Fibroblast of skin of left biceps (primary cell): ENCODE data around the gene FAM186B.

Source experiments
- DNase-seq, 2 experiments: peaks; one replicate each; pipeline ENCODE4 v3.0.0-alpha.2; 2013; ENCODE audit warnings: low read depth in 2 of 2

Gene FAM186B

DNA sequence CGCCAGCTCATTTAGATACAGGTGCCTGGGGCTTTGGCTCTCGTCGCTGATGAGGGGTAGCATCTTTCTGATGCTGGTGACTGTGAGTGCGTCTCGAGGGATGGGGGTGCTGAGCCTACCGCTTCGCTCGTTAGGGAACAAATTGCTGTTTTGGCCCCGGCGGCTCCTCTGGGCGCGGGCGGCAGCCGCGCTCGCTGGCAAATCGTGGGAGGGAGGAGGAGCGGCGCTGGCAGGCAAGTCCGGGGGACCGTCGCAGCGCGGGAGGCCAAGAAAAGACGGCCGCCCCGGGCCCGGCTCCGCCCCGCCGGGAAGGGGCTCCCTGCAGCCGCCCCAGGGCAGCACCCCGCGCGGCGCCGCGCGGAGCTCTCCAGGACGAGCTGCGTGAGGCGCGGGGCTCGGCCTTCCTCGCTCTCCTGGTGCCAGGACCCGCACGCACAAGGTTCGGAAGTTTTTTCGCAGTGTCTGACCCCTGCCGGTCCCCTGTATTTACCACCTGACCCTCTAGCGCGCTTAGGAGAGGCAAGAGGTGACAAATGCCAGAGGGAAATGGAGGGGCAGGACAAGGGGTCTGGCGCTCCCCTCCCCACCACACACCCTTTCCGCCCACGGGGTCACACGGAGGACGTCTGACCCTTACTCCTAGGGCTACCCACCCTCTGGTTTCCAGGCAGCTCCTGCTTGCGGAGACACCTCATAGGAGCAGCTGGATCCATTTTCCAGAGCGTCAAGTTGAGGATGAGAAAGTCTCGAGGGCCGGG lies 67.5 kb downstream of the FAM186B start:
- DNase-seq = no peak
